UCSD-AML1 (cell line): ENCODE data around the gene SUDS3.

Experiments used
- DNase-seq: peaks from one replicate; lab custom pipeline; 2025; ENCODE audit not compliant: unreplicated experiment; lab: John Stamatoyannopoulos, UW

Gene SUDS3

GRCh38 chr12:118439068-118439467, 62.7 kb downstream of the SUDS3 start:
- no peak for DNase-seq

GRCh38 chr12:118446247-118446646, 69.9 kb downstream of the SUDS3 start:
- DNase-seq, result no peak

GRCh38 chr12:118447181-118447580, 70.8 kb downstream of the SUDS3 start:
- no peak for DNase-seq

- DNase-seq, result no peak
These were observed 72.0 kb downstream of the SUDS3 start for GRCh38 chr12:118448341-118448740.

- no peak for DNase-seq
These were observed 79.0 kb downstream of the SUDS3 start for GRCh38 chr12:118455327-118455726.

GRCh38 chr12:118456741-118457140, 80.4 kb downstream of the SUDS3 start:
- DNase-seq, result no peak

- no peak for DNase-seq
These were observed 82.8 kb downstream of the SUDS3 start for GRCh38 chr12:118459110-118459509.

GRCh38 chr12:118463677-118464076, 87.3 kb downstream of the SUDS3 start:
- no peak for DNase-seq

GRCh38 chr12:118465706-118466105, 89.4 kb downstream of the SUDS3 start:
- no peak for DNase-seq
